HG02763 (cell line): ENCODE results near the gene PPA2.
"Not testable (repeated sequence)": the region's sequence is repeated elsewhere in the genome, so short reads cannot be mapped to it uniquely, and the experiment has no call there.

Source experiments
- ATAC-seq: cut with Tn5 transposase; IDR thresholded peaks from one replicate; pipeline ENCODE4 v1.9.1; 2021; ENCODE audit warnings: mild to moderate bottlenecking, moderate library complexity; ENCODE audit not compliant: unreplicated experiment

PPA2 gene

DNA sequence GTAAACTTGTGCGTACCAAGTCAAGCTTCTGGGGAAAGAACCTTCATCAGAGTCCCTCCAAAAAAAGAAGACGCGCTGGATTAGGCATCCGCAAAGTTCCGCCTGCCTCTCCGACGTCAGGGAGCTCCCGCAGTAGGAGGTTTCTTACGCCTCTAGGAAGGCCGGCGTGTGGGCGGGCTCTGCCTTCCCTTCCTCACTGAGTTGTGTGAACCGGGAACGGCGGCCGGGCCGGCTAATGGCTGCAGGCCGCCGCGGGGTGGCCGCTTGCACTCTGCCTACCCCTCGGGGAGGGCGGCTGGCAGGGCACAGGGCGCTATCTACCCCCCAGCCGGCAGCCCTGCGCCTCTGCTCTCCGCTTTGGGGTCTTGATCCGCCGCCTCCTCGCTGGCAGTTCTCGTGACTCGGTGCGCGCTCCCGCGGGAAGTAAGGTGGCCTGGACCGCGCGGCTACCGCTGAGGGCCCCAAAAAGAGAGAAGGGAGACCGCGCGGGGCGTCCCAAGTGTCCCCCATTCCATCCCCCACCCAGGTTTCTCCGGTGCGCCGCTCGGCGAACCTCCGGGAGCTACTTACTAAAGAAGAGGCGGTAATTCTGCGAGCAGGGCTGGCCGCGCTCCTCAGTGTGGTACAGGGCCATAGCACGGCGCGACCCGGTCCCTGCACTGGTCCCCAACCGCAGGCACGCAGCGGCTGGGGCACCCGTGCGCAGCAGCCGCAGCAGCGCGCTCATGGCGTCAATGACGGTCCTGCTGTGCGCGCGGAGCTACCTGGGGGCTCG is at the start of gene PPA2:
TSS of gene PPA2 (minus strand) at position 739 of the 775 bp plus-strand sequence. CDS start at position 727, 12 bp downstream.
- ATAC-seq, result peak; percentile 86

DNA sequence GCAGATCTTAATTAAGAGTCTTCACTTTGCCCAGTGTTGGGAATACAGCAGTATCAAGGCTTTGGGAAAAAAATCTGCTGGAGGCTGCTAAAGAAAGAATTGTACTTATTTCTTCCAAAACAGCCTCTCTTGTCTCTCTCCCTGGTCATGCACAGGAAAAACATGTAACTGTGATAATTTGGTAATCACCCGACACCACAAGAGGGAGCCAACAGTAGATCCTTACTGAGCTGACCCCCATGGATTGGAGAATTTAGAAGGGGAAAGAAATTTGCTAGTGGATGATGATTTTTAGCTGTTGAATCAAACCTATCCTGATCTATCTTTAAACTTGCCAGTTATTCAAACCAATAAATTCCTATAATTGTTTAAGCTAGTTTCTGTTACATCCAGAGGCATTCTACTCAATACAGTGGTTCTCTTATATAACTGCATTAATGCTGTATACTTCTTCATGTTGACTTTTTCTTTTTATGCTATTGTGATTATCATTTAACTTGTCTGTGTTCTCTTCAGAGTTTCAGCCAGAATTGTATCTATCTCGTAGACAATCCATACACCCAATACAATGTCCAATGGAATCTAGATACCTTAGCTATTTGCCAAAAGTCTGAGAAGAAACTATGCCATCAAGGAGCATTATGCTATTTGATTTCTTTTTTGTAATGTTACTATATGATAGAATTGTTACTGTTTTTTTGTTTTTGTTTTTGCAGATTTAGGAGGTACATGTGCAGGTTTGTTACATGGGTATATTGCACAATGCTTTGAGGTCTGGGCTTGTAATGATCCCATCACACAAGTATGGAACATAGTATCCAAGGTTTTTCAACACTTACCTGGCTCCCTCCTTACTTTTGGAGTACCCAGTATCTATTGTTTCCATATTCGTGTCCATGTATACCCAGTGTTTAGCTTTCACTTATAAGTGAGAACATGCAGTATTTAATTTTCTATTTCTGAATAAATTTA is 47.2 kb upstream of the PPA2 start:
- ATAC-seq, result peak; percentile 68

DNA sequence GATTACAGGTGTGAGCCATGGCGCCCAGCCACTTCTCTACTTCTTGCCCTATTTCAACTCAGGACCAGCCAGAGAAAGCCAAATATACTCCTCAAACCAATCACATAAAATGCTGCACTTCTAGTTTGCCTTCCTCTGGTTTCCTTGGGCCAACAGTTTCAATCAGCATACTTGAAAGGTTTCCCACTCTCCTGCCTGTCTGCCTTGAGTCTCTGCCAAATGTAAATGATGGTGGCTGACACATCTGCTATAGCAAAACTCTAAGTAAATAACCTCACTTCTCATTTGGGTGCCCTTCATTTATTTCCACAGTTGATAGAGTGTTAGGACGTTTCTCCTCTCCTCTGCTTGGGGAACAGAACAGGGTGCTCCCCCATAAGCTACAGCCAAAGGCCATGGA is 36.4 kb upstream of the PPA2 start:
- ATAC-seq, result no peak

DNA sequence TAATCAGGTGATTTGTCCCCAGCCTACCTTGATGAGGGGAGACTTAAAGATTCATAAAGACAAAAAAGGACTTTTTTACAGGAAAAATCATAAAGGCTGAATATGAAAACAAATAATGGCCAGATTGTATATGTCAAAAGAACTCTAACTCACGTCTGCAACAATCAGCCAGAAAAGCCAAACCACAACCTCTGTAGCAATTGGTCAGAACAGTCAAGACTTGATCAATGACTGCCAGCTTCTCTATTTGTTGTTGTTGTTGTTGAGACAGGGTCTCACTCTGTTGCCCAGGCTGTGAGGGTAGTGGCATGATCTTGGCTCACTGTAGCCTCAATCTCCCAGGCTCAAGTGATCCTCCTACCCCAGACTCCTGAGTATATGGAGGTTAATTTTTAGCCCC is 35.9 kb upstream of the PPA2 start:
- no peak for ATAC-seq

DNA sequence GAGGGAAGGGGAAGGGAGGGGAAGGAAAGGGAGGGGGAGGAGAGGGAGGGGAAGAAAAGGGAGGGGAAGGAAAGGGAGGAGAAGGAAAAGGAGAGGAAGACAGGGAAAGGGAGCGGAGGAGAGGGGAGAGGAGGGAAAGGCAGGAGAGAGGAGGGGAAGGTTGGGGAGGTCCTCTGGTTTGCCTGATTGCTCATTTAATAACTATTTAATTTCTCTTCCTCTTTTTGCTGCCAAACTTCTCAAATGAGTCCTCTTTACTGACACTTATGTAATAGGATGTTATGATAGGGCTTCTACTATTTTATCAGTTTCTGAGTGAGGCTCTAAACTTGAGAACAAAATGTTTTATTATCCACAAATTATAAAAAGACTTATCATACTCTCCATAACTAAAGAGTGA is 35.4 kb upstream of the PPA2 start:
- ATAC-seq, result peak; percentile 89

DNA sequence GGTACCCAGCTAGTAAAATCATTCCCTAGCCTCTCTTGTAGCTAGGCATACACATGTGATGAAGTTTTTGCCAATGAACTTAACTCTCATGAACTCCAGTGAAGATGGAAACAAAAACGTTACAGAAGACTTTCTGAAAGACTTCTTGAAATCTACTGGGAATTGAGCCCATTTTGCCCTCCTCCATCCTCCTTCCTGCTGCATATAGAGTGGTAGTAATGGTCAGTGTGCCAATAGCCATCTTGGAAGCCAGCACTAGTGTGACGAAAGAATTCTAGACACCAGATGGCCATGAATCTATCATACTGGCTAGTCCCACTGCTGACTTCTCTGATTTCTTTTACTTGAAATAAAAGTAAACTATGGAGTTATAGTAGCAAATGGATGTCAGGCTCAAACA is 30.9 kb upstream of the PPA2 start:
- ATAC-seq, result no peak

DNA sequence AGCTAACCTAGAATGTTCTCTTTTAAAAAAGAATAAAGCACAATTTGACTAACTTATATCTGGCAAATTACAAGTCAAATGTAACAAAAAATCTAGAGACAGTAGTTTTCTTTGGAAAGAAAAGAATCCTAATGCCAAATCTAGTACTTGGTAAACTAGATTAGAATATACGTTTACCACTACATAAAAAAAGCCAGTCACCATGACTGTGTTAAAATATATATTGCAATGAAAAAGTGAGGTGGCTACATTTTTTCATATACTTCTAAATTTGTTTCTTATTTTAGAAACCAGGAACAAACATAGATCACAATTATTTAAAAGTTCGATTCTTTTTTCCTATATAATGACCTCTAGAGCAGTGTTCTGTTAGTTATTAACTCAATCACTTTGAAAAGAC is 29.6 kb upstream of the PPA2 start:
- ATAC-seq, result no peak

DNA sequence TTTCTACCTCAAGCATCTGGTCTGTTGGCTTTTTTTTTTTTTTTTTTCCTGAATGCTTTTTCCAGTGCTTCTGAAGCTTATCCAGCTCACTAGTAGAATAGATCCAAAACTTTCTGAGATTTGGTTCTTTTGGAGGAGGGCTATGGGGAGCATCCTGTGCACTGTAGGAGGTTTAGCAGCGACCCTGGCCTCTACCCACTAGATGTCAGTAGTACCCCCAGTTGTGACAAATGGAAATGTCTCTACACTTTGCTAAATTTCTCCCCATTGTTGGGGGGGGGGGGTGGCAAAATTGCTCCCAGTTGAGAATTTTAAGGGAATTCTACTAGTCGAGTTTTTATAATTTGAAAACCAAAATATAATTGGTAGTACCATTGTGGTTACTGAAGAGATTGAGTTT is 23.0 kb upstream of the PPA2 start:
- no peak for ATAC-seq

DNA sequence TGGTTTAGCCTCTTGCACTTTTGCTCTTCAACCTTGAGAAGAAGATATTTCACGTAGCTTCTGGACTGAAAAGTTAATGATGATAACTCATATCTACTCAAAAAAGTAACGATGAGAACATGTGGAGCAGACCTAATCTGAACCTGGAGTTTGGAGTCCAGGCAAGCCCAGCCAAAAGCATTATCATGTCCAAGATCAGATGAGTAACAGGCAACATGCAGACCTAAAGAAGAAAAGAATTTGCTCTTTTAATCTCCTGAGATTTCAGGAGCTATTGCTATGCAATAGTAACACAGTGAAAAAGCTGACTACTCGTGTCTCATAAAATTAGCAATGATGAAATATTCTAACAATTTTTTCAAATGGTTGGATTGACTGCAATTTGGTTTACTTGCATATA is 21.8 kb upstream of the PPA2 start:
- ATAC-seq, result no peak

DNA sequence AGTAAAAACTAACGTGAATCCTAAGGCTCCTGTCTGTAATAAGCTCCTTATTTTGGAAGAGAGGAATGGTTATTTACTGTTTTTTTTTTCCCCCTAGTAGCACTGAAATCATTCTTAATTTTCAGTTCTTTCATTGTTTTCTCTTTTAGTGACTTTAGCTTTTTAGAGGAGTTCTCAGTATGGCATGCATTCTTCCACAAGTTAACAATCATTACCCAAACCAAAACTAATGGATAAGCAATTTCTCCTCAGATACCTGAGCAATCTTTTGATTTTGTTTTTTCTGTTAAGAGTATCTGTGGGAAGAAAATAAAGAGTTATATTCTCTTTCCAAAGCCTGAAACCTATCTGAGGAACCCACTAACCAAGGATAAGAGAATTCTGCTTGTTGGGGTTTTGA is 16.7 kb upstream of the PPA2 start:
- ATAC-seq, result no peak

DNA sequence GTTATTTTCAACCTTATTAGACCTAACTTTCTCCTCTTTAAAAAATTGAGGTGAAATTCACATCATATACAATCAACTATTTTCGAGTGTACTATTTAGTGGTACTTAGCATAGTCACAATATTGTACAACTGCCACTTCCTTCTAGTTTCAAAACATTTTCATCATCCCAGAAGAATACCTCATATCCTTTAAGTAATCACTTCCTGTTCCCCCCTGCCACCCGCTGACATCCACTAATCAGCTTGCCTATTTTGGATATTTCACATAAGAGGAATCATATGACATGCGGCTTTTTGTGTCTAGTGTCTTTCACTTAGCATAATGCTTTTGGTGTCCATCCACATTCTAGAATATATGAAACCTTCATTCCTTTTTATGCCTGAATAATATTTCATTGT is 10.0 kb upstream of the PPA2 start:
- ATAC-seq, result no peak

DNA sequence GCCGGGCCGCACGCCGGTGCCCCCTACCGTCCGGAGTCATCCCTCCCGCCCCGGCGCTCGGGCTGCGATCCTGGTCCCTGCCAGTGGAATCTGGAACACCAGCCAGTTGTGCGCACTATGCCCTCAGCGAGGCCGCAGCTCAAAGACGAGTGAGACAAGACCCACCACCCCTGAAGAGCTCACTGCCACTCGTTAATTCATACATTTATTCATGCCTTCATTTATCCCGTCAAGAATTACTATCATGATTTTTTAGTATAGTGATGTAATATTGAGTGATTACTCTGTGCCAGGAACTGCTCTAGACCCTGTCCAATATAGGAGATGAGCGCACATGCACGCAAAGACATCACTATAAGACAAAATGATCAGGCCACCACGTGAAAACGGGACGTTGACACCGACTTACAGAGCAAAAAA is 247 bp upstream of the PPA2 start:
- no peak for ATAC-seq

DNA sequence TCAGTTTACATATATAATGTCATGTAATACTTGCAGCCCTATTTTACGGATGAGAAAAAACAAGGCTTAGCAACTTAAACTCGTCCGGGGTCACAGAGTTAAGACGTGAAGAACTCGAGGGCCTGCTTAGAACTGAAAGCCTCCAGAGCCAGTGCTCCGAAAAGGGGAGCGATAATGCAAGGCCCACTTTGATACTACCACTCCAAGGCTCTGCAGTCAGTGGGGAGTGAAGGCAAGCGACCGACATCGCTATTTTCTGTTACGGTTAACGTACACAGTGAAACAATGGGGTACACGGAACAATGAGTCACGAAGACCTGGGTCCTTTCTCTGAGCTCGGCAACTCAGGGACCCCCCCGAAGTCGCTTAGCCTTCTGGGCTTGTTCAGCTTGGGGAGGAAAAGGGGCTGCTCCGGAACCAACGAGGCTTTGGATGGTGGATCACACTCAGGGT is 965 bp downstream of the PPA2 start:
- peak; percentile 19 for ATAC-seq

DNA sequence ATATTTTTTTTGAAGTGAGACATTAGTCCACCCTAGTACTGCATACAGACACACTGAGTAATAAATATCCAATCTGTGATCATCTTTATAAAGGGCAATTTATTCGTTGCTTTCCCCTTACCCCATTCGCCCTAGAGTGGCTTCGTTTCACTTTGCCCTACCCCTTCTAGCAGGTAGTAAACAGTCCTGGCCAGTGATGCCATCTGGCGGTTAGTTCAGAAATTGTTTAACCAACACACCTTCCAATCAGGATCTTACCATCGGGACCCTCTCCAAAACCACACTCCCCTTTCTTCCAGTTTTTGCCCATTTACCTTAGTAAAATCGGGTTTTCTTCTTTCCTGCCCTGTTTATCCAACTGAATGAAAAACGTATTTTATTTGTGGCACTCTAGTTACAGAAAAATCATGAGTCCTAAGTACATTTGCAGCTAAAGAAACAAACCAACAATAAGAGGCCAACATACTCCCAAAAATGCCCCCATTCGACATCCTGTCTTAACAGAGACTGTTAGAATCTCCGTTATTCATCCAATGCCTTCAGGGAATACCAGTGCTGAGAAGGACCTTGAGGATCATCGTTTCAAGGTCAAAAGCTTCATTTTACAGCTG is 2.2 kb downstream of the PPA2 start:
- ATAC-seq, result peak; percentile 33

DNA sequence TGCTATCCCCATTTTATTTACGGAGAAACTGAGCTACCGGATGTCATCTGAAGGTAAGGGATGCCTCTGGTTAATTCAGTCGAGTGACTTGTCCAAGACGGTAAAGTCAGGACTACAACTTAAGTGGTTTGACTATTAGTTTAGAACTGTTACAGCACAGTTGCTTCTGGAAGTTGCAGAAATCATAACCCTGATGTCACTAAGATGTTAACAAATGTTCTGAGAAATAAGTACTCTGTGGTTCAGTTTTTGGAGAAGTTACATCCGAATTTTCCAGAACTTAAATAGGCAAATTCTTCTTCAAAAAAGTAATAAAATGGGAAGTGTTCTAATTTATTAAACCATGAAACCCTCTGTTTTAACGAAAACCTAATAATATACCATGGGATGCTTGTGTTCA is 3.1 kb downstream of the PPA2 start:
- ATAC-seq, result no peak

DNA sequence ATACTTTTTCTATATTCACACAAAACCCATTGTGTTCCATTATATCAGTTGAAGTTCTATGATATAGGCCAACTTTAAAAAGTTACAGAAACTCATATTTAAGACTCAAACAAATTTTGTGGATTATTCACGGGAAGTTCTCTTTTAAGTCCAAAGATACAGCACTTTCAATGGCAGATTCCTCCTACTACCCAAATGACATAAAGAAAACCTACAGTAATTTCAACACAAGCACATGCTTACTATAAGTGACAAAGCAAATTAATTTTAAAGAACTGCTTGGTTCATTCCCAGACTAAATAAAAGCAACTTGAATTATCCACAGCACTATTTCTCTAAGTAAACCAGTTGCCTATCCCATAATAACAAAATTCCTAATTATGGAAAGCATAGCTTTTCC is 4.1 kb downstream of the PPA2 start:
- ATAC-seq, result no peak

DNA sequence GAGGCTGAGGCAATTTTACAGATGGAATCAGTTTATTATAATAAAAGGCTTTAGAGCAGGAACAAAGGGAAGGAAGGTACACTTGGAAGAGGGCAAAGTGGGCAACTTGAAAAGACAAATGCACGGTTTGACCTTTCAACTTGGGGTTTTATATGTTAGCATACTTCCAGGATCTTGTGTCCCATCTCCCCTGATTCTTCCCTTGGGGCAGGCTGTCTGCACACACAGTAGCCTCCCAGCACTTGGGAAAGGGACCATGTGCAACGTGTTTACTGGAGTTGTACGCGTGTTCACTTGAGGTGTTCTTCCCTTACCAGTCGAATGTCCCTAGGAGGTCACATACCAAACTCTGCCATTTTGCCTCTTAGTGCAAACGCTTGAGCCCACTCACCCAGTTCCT is 7.3 kb downstream of the PPA2 start:
- no peak for ATAC-seq

DNA sequence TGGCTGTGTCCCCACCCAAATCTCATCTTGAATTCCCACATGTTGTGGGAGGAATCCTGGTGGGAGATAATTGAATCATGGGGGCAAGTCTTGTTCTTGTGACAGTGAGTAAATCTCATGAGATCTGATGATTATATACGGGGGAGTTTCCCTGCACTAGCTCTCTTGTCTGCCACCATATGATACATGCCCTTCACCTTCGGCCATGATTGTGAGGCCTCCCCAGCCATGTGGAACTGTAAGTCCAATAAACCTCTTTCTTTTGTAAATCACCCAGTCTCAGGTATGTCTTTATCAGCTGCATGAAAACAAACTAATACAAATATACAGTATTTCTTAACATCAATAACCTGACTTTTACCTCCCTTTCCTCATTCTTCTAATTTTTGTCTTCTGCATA is 9.3 kb downstream of the PPA2 start:
- not testable (repeated sequence) for ATAC-seq

DNA sequence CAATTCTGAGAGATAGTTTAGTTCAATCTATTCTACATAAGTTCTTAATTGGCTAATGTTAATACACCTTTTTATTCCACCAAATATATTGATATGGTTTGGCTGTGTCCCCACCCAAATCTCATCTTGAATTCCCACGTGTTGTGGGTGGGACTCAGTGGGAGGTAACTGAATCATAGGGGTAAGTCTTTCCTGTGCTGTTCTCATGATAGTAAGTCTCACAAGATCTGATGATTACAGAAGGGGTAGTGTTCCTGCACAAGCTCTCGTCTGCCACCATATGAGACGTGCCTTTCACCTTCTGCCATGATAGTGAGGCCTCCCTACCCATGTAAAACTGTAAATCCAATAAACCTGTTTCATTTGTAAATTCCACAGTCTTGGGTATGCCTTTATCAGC is 11.3 kb downstream of the PPA2 start:
- no peak for ATAC-seq

DNA sequence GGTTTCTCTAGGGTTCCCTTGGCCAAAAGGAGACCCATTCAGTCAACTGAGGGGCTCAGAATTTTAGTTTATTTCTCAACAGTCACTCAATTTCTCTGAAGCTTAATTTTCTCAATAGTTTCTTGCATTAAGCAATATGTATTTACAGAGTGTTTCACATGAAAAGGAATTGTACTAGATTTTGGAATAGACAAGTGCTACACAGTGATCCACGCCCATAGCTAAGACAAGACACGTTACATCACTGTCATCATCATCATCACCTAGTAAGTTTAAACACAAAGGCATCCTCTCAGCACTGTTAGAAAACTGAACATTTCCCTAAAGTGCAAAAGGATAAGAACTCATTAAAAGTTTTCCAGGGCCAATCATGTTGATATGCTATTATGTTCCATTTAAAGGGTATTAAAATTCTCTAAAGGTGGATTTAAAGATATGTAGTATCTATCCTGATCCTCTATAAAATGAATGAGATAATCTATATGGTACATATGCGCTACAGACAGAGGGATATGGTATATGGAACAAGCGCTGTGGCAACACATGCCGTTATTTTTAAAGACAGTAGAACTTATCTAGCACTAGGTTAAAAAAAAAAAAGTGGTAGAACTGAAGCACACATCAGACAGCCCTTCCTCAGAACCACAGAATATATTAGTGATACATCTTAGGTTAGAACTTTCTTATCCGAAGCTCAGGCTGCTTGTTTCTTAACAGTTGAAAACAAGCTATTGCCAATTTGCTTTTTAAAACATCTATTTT is 12.1 kb downstream of the PPA2 start:
- no peak for ATAC-seq

DNA sequence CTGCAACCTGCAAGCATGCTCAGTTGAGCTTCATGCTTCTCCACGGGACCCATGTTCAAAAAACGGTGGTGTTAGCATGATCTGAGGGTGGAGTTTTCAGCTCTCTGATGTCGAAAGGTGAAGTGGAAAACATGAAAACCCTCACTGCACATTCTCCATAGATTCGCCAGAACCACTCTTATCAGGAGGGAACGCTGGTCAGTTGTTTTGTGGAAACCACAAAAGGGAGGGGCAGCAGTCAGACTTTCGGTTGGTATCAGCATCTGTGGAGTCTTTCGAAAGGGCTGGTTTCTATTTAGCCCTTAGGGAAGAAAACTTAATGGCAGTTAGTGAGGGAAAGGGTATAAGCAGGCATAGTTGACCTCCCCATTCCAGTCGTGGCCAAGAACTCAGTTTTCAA is 12.6 kb downstream of the PPA2 start:
- ATAC-seq, result no peak
